Astrocyte of the spinal cord (primary cell): ENCODE data around the gene TCFL5.
A peak's percentile ranks its signal among the peaks of the same experiment; 100 is the strongest.

Experiments used
- DNase-seq: peaks from one replicate; pipeline ENCODE4 v3.0.0; 2011; ENCODE audit warnings: low read depth, low spot score
- H3K4me3 ChIP-seq: 2 replicates; pipeline ENCODE4 v1.5.1; 2011; ENCODE audit warnings: low read depth, mild to moderate bottlenecking, low read length, moderate library complexity
- CTCF ChIP-seq: IDR thresholded peaks from 2 replicates; pipeline ENCODE4 v1.5.1; 2012; ENCODE audit warnings: low read depth, mild to moderate bottlenecking, low read length, inconsistent platforms
- in situ Hi-C: cut with HindIII; loops from 2 replicates; pipeline ENCODE4 v1.10.0; 2017; ENCODE audit warnings: low sequenced_read_pairs

The TCFL5 gene

GRCh38 chr20:62889871-62890270 is 28.2 kb upstream of the TCFL5 start:
- DNase-seq: no peak
- no peak for TF ChIP-seq CTCF
- in situ Hi-C loops: no loop called here
- no peak overlapping the region for H3K4me3 ChIP-seq

- DNase-seq: no peak
- TF ChIP-seq CTCF: no peak
- H3K4me3 ChIP-seq: no peak overlapping the region
- in situ Hi-C loops: no loop called here
These were observed 27.8 kb upstream of the TCFL5 start for GRCh38 chr20:62889411-62889810.

GRCh38 chr20:62888910-62889309 is 27.3 kb upstream of the TCFL5 start:
- DNase-seq: no peak
- H3K4me3 ChIP-seq: no peak overlapping the region
- in situ Hi-C loops: no loop called here
- TF ChIP-seq CTCF: no peak

GRCh38 chr20:62888406-62888805 is 26.8 kb upstream of the TCFL5 start:
- in situ Hi-C loops: no loop called here
- DNase-seq: no peak
- no peak overlapping the region for H3K4me3 ChIP-seq
- no peak for TF ChIP-seq CTCF

- no peak for DNase-seq
- no peak overlapping the region for H3K4me3 ChIP-seq
- in situ Hi-C loops: no loop called here
- no peak for TF ChIP-seq CTCF
These were observed 26.2 kb upstream of the TCFL5 start for GRCh38 chr20:62887860-62888239.

GRCh38 chr20:62887152-62887859 is 25.7 kb upstream of the TCFL5 start:
- DNase-seq: peak; percentile 96
- TF ChIP-seq CTCF: peak; percentile 38
- in situ Hi-C loops: no loop called here
- H3K4me3 ChIP-seq: no peak overlapping the region
